HepG2 (cell line): ENCODE measurements around the gene ABT1. TPM values are rescaled to one million over a fixed set of nuclear protein-coding genes. Genes with fewer than 3 reads are reported as not detected.

ENCODE experiments used
- ASH2L ChIP-seq: fragments of 300-600, 200-600 bp; sonication (generic); IDR thresholded peaks from 2 replicates; pipeline ENCODE4 v1.7.0; 2017; ENCODE audit warnings: low read depth, mild to moderate bottlenecking, moderate library complexity, mixed read lengths, low read length; ENCODE audit not compliant: insufficient read length
- ATF7-NPFF ChIP-seq: sonication (generic); formaldehyde crosslinking; IDR thresholded peaks from 2 replicates; pipeline ENCODE4 v1.8.1; 2023; ENCODE audit warnings: mild to moderate bottlenecking, low read depth, missing genetic modification reagents, moderate library complexity
- BCL6 ChIP-seq: IDR thresholded peaks from 2 replicates; pipeline ENCODE4 v1.6.1; 2016; ENCODE audit warnings: missing genetic modification reagents, missing compliant biosample characterization
- CEBPB ChIP-seq: IDR thresholded peaks from 2 replicates; pipeline ENCODE4 v1.6.1; 2011; ENCODE audit warnings: low read depth, low read length, improper control_type of control experiment, borderline replicate concordance
- GATAD1 ChIP-seq: IDR thresholded peaks from 2 replicates; pipeline ENCODE4 v1.6.1; 2016; ENCODE audit warnings: missing genetic modification reagents, missing compliant biosample characterization
- ISL2 ChIP-seq: sonication (generic); formaldehyde crosslinking; IDR thresholded peaks from 2 replicates; pipeline ENCODE4 v1.5.0; 2020; ENCODE audit warnings: missing genetic modification reagents
- LCORL ChIP-seq, 2 experiments: fragments of 450-650 bp in 1 of 2; sonication (generic) in 1 of 2; formaldehyde crosslinking in 1 of 2; IDR thresholded peaks; 2 replicates each; pipeline versions ENCODE4 v1.5.0 to v1.6.1; 2017 to 2020; ENCODE audit warnings: antibody characterized with exemption in 1 of 2, missing genetic modification reagents in 1 of 2
- PATZ1 ChIP-seq: sonication (generic); formaldehyde crosslinking; IDR thresholded peaks from 2 replicates; pipeline ENCODE4 v1.4.0; 2020; ENCODE audit warnings: missing genetic modification reagents
- RXRA ChIP-seq: sonication (generic); formaldehyde crosslinking; IDR thresholded peaks from 2 replicates; pipeline ENCODE4 v1.5.1; 2020; ENCODE audit warnings: missing genetic modification reagents
- TCF7 ChIP-seq: sonication (generic); IDR thresholded peaks from 2 replicates; pipeline ENCODE4 v1.6.1; 2016; ENCODE audit warnings: antibody characterized with exemption, low read depth
- TFE3 ChIP-seq: IDR thresholded peaks from 2 replicates; pipeline ENCODE4 v1.6.1; 2016
- ZBTB49 ChIP-seq: sonication (generic); formaldehyde crosslinking; IDR thresholded peaks from 2 replicates; pipeline ENCODE4 v1.4.0; 2020; ENCODE audit warnings: missing genetic modification reagents, borderline replicate concordance
- ZFP82 ChIP-seq: sonication (generic); formaldehyde crosslinking; IDR thresholded peaks from 2 replicates; pipeline ENCODE4 v1.5.1; 2020; ENCODE audit warnings: mild to moderate bottlenecking, missing genetic modification reagents, borderline replicate concordance
- ZNF12 ChIP-seq: sonication (generic); formaldehyde crosslinking; IDR thresholded peaks from 2 replicates; pipeline ENCODE4 v1.5.0; 2020; ENCODE audit warnings: missing genetic modification reagents
- ZNF414 ChIP-seq: sonication (generic); formaldehyde crosslinking; IDR thresholded peaks from 2 replicates; pipeline ENCODE4 v1.5.0; 2020; ENCODE audit warnings: missing genetic modification reagents
- ZNF720 ChIP-seq: sonication (generic); formaldehyde crosslinking; IDR thresholded peaks from 2 replicates; pipeline ENCODE4 v1.4.0; 2020; ENCODE audit warnings: missing genetic modification reagents
- ZNF746 ChIP-seq: sonication (generic); formaldehyde crosslinking; IDR thresholded peaks from 2 replicates; pipeline ENCODE4 v1.8.0; 2022; ENCODE audit warnings: mild to moderate bottlenecking, missing genetic modification reagents
- polyA plus RNA-seq, 8 experiments: library from polyadenylated mRNA; depleted of rRNA in 3 of 8; stranded (reverse) in 7 of 8; unstranded in 1 of 8; fragments of >200 nt; fragmentation: Illumina TruSeq in 4 of 8; extraction: Trizol in 4 of 8; gene quantifications; 2 replicates each; pipeline versions ENCODE4 v1.2.1 to v1.2.3, GENCODE V29; 2011 to 2016; ENCODE audit warnings: low read depth in 4 of 8, missing spikeins in 1 of 8, mixed read lengths in 1 of 8; ENCODE audit not compliant: insufficient read depth in 1 of 8
- total RNA-seq, 5 experiments: library from RNA; depleted of rRNA; stranded (reverse); fragments of >200 nt; fragmentation: Illumina TruSeq; extraction: Trizol; gene quantifications; 2 replicates each; pipeline ENCODE4 v1.2.3, GENCODE V29; 2016; ENCODE audit warnings: low read depth in 1 of 5

ABT1 gene
- total and polyA plus RNA-seq, 2 of the 13 experiments (the other 11 are each of a cell fraction or from before 2014, with no cell fraction given) = 38.4 TPM

- peak; percentile 75 for TF ChIP-seq TFE3 (CRISPR knock-in tag)
- no peak for TF ChIP-seq ZFP82 (CRISPR knock-in tag)
- TF ChIP-seq ATF7-NPFF (CRISPR knock-in tag) = peak; percentile 41; the same call in 1 of the 2 replicates
- 0 out of 2 replicates have a peak, but pooled peaks have one; percentile 82 for TF ChIP-seq ZNF720 (CRISPR knock-in tag)
- no peak for TF ChIP-seq LCORL (IDR thresholded peaks at IDR 0.05)
- TF ChIP-seq LCORL (CRISPR knock-in tag; IDR thresholded peaks at IDR 0.05) = peak; percentile 76; the same call in 1 of the 2 replicates
- peak; percentile 66; the same call in 1 of the 2 replicates for TF ChIP-seq GATAD1
- TF ChIP-seq TCF7 = no peak
- TF ChIP-seq ZNF746 (CRISPR knock-in tag) = no peak
- TF ChIP-seq ISL2 (CRISPR knock-in tag) = peak; percentile 71; the same call in 1 of the 2 replicates
- peak; percentile 88 for TF ChIP-seq BCL6 (CRISPR knock-in tag)
- peak; percentile 52 for TF ChIP-seq PATZ1
- peak; percentile 84; the same call in 1 of the 2 replicates for TF ChIP-seq ZNF414 (CRISPR knock-in tag)
- peak; percentile 97 for TF ChIP-seq ASH2L
- TF ChIP-seq ZNF12 (CRISPR knock-in tag) = peak; percentile 83
- peak; percentile 99 for TF ChIP-seq CEBPB
- TF ChIP-seq ZBTB49 (CRISPR knock-in tag) = peak; percentile 87; the same call in 1 of the 2 replicates
- TF ChIP-seq RXRA (CRISPR knock-in tag) = peak; percentile 32; the same call in 1 of the 2 replicates
Observed at GRCh38 chr6:26568601-26569432, 27.9 kb upstream of the ABT1 start (continued).
